ENCODE data around the gene COA1. TPM values are rescaled to one million over a fixed set of nuclear protein-coding genes. Genes with fewer than 3 reads are reported as not detected.
"Not testable (repeated sequence)": the region's sequence is repeated elsewhere in the genome, so short reads cannot be mapped to it uniquely, and the experiment has no call there.

COA1 gene
- total RNA-seq, 1 donor from 2014 or later = 47.9 TPM

DNA sequence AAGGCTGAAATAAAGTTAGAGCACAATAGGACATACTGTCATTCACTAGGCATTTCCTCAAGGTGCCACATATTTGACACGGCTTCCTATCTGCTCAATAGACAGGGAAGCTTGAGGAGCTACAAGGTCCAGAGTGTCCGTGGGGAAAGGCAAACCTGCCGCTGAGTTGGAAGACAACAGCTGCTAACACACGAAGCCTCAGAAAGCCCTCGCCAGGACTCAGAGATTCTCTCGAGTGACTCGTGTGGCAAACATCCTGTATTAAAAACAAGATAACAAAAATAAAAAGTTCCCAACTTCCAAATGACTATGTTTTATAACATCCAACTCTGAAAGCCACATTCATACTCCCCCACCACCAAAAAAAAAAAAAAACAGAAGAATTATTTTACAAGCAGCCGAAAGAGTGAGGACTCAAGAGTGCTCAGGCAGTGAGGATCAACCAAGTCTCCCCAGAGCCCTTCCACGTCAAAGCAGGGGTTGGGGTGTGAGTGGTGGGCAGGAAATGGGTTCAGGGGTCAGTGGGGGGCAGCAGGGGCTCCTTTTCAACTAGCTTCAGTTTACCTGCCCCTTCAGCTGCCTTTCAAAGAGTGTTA lies 78.8 kb downstream of the COA1 start:
- no peak for DNase-seq

DNA sequence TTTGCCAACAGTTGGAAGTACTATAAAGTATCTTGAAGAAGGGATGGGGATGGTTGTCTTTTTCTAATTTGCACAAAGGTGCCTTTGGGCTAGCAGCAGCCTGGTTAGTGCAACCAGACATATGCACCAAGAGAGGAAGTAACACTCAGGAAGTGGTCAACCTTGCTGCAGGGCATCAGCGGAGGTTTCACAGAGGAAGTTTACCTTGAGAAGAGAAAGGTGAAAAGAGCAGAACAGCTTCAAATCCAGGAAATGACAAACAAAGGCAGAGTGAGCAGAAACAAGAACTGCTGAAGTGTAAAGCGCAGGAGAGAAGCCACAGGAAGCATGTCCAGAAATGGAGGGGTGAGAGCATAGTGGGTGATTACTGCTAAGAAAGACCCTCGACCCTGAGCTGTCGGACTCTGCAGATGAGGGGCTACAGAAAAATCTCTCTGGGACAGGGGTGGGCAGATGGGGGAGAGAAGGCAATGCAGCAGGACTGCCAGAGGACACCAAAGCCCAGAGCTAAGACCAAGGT lies 79.5 kb downstream of the COA1 start:
- DNase-seq = no peak

DNA sequence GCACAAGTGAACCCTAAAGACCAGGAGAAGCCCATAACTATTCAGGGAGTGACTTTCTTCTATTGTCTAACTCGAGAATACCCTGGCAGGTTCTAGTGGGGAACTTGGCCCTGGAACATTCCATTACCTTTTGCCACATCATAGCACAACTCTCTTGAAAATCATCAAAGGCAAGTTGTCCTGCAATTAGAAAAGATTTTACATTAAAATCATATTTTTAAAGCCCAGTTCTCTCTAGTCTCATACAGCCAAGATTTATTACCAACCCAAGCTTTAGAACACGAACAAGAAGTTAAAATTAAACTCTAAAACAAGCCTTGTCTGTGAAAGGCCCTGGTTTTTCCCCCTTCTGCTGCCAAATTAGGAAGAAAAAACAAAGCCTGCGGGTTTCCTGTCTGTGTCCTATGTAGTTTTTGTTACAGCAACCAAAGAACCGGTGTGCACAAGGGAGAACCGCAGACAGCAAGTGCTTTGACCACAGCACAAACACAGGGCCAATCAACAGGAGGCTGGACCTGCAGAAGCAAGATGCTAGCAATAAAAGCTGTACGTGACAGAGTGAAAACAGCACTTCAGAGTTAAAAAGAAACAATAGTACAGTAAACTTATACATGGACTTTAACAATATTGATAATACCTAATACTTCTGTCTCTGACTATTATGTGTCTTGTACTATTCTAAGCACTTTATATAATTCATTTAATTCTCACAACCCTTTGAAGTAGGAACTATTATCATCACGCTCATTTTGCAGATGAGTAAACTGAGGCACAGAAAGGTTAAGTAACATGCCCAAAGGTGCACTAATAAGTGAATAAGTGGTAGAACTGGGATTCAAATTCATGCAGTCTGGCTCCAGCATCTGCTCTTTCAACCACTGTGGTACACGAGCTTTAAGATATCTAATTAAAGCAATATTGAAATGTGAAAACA lies 80.6 kb downstream of the COA1 start:
- no peak for DNase-seq

DNA sequence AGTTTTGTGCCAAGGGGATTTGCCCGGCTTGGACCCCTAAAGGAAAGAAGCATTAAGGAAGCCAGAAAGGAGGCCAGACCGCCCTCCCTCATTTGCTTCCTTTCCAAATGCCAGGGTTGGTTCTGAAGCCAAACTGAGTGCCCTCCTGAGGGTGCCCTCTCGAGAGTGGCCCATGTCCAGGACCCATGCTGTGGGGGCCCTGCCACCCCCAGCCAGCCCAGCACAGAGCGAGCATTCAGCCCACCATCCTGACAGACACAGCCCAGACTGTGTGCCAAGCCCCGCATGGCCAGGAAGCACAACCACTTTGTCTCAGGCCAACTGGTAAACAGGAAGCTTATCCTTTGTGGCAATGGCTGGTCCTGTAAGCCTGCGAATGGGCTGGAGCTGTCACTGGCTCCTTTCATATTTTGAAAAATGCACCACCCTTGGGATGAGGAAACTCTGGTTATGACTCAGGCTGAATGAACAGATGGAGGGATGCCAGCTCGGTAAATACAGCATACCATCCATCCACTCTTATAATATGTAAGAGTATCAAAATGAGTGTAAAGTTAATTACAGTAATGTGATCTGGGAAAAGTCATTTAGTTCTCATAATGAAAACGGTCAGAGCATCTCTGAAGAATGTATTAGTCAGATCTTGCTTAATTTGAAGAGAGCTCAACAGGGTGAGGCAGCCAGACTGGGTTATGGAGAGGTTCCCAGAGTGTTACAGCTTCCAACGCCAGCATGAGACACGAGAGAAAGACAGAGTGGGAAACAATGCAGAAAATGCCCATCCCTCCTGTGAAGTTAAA lies 81.5 kb downstream of the COA1 start:
- peak; percentile 71 for DNase-seq

DNA sequence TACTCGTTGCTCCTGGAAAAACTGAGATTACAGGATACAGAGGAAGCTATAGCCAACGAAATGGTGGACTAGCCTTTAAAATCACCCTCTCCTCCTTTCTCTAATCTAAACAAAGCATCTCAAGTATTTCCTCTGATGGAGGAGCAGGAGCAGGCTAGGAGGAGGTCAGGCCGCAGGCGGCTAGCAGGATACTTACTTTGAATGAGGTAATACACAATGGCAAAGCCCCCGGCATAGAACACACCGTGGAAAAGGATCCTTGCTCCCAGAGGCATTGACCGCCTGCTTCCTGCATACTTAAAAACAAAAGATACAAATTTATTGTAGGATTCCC lies 82.0 kb downstream of the COA1 start:
- no peak for DNase-seq

DNA sequence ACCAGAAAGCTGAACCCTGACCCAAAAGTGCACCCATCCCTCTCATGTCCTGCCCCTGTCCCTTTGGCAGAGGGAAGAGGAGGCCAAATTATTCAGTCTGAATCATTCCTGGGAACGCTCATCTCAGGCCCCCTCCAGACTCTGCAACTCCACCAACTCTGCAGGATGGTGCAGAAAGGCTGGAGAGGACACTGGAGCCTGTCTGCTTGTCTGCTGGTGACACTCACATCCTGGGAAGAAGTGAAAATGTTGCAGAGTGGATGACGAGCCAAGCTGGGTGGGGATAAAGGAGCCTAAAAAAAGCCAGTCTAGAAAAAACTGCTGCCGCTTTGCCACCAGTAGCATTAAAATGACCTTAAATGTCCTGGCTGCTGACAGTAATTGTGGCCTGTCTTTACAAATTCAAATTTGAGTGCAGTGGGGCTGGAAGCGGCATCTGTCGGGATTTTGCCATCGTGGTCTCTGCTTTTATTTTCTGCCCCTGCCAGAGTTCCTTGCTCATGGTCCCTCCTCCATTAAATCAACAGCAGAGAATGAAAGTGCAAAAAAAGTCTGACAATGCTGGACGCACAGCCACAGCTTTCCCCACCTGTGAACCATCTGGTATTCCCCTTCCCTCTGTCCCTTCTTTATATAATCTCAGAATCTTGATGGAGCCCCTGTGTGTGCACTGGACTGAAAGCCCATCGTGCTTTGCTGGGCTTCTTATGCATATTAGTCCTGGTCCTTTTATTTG lies 82.6 kb downstream of the COA1 start:
- DNase-seq = no peak

DNA sequence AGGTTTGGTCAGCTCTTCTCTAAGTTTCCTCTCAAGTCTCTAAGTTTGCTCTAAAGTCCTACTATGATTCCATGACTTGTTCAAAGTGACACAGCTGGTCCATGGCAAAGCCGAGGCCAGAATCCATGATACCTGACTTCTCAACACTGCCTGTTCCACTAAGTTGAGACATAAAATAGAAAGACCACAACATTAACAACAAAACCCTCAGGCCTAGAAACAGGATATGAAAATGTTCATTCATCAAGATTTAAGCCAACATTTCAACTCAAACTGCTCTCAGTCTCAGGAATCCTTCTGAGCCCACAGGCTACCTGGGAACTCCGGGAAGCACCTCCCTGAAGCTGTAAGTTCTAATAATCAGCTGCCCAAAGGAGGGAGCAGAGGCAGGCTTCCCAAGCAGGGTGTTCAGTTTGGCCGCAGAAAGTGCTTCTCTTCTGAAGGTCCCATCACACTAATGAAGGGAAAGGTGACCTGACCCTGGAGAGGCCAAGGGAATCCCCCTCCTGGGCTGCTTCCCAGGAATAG lies 83.6 kb downstream of the COA1 start:
- DNase-seq = no peak

DNA sequence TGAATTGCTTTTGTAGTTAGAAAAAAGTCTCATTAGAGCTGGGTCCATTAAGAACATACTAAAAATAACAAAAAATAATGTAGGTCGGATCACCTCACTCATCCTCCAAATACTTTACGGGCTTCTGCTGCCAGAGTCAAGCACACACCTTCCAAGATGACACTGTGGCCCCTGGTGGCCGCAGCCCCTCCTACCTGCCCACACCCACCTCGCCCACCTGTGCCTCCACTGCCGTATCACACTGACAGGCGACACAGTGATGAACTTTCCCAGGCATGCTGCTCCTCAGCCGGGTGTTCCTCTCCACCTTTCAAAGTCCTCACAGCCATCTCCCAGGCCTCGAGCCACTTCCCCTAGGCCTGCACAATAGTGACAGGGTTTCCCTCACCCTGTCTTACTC lies 85.5 kb downstream of the COA1 start:
- DNase-seq = no peak

DNA sequence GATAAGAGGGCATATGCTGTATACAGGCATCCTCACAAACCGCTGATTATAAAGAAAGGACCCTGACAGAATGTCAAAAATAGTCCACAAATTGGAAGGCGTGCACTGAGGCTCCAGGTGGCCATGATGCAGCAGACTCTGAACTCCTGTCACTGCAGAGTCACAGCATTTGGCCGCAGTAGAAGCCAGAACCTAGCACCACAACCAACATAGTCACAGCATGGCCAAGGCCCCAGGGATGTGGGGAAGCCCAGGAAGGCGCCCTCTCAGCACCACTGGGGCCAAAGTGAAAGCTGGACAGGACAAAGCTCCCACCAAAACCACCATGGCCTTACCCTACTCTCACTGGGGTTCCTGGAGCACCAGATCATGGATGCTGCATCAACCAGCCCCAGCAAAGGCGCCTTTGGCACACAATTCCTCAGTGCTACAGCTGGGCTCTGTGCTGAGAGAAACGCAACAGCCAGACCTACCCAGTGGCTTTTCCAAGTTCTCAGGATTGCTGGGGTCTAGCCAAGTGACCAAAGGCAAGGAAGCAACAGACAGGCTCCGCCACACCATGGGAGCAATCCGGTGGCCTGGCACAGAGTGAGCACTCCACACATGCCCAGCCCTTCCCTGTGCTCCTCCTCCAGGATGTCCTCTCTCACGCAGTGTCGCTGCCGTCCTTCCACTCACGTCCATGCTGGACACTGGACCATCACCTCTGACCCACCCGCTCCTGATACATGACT lies 86.3 kb downstream of the COA1 start:
- DNase-seq = no peak

DNA sequence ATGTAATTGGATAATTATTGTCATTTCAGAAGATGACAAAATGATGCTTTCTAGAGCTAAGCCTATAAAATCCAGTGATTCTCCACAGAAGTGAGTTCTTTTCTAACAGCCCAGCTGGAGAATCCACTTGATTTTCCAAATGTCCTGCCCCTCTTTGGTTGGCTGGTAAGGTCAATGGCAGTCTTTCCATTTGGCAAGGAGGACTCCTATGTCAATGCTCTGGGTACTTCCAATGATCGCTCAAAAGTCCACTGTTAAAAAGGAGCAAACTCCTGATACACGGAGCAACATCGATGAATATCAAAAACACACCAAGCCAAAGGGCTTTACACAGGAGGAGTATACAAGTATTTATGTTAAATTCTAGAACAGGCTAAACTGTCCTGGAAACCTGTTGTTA lies 88.6 kb downstream of the COA1 start:
- no peak for DNase-seq

DNA sequence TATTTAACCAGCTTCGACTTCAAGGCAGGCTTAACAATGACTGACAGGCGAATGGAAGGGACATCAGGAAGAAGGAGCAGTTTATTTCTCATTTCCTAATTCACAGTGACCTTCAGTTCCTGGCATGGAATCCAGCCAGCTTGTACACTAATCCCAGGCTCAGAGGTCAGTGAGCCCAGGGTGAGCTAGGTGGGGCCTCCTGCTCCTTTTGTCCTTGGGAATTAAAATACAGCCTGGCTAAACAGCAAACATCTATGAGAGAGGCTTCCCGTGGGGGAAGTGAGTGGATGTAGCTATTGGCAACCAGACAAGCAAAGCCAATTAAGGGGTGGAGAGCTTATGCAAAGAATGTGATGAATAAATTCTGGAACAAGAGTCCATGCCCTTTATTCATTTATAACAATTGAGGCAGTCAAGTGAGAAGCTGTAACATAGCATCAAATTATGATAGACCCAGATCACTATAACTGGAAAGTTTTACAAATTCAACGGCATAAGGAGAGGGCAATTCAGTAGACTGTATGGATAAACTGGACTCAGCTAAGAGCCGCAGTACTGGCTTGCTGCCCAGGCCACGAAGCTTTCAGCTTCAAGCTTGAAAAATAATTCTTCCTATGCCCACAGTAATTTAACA lies 89.3 kb downstream of the COA1 start:
- DNase-seq = peak; percentile 26

DNA sequence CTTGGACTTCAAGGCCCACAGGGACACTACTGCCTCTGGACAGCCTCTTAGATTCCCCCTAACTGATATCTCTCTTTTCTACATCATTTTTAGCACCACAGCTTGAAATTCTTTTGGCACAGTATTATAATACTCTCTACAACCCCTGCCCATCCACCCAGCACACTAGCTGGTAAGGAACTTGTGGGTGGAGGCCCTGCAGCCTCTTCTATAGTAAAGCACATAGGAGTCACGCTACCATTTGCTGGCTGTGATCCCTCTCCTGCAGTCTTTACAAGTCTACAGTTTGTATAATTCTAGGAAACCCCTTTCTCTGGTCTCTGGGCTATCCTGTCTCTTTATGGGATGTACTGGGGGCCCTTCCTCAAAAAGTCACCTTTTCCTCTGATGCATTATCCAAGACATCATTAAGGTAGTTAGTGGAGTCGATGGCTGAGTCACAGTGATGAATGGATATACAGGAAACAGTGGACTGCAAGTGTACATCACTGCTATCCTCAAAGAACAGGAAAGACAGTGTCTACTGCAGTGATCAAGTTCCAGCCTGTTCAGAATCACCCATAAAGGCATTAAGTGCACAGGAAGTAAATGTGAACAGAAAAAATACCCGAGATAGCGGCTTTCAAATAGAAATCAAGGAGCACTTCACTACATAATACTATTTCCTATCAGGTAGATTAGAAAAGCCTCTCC lies 92.1 kb downstream of the COA1 start:
- DNase-seq = no peak

DNA sequence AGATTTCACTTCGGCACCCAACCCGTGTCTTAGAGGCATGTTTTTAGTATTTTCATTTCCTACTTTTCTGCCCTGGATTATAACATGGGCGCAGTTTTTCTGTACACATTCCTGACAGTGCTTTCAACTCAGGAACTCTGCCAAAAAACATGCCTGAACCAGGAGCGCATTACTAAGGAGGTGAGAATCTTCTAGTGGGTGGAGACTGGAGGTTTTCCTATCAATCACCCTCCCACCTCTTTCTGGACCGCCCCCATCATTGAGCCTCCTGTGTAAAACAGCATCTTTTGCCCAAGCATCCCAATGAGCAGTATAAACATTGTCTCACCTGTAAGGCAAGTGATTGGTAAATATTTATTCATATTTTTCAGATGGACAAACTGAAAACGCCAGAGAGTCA lies 93.2 kb downstream of the COA1 start:
- no peak for DNase-seq

DNA sequence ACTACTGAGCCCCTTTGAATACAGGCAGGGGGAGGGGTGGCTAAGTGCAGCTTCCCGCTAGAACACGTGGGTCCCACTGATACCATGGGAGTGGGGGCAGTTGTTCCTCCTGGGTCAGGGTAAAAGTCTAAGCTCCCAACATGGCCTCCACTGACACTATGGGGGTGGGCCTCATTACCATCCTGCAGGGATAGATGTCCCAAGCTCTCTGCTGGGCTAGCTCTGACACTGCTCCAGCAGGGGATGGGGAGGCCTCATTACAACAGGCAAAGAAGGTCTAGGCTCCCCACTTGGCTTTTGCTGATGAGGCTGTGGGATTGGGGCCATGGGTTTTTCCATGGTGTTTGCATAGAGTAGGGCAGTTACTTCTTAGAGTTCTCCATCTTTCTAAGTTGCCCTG lies 94.9 kb downstream of the COA1 start:
- no peak for DNase-seq

DNA sequence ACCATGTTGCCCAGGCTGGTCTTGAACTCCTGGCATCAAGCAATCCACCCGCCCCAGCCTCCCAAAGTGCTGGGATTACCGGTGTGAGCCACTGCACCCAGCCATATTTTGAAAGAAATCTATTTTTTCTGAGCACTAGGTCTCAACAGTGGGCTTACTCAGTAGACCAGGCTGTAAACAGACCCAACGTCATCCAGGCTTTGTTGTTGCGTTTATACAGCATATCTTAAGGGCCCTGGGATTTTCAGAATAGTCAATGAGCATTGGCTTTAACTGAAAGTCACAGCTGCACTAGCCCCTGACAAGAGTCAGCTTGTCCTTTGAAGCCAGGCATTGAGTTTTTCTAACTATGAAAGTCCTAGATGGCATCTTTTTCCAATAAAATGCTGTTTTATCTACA lies 96.6 kb downstream of the COA1 start:
- no peak for DNase-seq

DNA sequence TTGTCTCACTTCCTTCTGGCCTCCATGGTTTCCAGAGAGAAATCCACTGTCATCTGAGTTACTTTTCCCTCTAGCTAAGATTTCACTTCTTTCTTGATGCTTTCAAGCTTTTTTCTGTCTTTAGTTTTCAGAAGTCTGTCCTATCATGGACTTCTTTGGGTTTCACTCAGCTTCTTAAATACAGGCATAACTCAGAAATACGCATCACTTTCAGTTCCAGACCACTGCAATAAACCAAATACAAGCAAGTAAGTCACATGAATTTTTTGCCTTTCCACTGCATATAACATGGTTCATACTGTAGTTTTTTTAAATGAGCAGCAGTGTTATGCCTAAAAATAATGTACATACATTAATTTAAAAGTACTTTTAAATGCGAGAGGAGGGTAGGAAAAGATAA lies 97.8 kb downstream of the COA1 start:
- no peak for DNase-seq

DNA sequence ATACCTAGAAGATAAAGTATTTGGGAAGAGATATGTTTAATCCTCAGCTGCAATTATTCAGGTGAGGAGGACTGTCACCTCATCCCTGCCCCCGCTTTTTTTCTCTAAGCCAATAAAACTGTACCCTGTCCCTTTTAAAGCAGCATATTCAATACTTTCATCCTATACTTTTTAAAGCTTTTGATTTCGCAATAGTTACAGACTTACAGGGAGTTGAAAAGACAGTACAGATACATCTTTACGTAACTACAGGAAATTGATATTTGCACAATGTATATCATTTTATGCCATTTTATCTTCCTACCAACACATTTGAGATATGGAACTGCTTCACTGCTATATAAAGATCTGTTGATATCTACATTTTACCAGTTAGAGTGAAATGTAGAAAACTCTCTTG lies 98.8 kb downstream of the COA1 start:
- no peak for DNase-seq

DNA sequence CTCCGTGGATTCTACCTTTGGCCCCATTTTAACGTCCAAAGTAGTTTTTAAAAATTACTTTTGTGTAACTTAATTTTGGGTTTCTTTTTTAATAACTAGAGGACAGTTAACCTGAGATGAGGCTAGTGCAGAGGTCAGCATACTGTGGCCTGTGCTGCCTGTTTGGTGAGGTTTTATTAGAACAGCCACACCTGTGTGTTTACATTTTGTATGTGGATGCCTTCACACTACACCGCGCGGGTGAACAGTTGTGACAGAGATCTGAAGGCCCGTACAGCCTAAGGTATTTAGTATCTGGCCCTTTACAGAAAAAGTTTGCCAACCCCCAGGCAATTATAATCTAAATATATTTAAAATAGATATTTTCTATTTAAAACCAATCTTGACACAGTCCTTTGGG lies 99.5 kb downstream of the COA1 start:
- DNase-seq = no peak

DNA sequence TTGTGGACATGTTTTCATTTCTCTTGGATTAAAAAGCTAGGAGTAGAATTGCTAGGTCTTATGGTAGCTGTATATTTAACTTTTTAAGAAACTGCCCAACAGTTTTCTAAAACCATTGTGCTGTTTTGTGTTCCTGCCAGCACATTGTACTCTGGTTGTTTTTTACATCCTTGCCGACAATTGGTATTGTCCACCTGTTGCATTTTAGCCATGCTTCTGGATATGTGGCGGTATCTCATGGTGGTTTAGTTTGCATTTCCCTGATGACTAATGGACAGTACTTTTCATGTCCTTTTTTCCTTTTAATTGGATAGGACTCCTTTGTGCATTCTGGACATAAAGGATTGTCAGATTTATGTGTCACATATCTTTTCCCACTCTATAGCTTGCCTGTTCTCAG lies 100.9 kb downstream of the COA1 start:
- no peak for DNase-seq

DNA sequence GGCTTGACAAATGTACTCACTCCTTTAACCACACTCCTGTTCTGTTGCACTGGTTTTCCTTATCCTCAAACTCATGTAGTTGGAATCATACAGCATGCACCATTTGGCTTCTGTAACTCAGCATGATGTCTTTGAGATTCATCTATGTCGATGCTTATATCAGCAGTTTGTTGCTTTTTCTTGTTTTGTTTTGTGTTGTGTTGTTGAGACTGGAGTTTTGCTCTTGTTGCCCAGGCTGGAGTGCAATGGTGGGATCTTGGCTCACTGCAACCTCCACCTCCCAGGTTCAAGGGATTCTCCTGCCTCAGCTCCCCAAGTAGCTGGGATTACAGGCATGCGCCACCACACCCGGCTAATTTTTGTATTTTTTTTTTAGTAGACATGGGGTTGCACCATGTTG lies 101.5 kb downstream of the COA1 start:
- DNase-seq = not testable (repeated sequence)

All from skin of body (tissue), 2 donors.